B cell (primary cell): ENCODE results near the gene SLC45A2.

ENCODE experiments used
- CTCF ChIP-seq: fragments of 200-600 bp; IDR thresholded peaks from one replicate; pipeline ENCODE4 v1.8.0; 2022; ENCODE audit warnings: antibody characterized with exemption, mild to moderate bottlenecking
- EZH2 ChIP-seq: IDR thresholded peaks from 2 replicates; pipeline ENCODE4 v1.6.1; 2012; ENCODE audit warnings: borderline replicate concordance, low read depth, mild to moderate bottlenecking, moderate library complexity, low read length; ENCODE audit not compliant: insufficient read depth, poor library complexity, severe bottlenecking

- no peak for TF ChIP-seq CTCF
- TF ChIP-seq EZH2 = no peak
These were observed 30.1 kb upstream of the SLC45A2 start for GRCh38 chr5:34014626-34015025.
